IPS DF 19.7 (cell line): ENCODE measurements around the gene RNF38.
"Not testable (repeated sequence)": the region's sequence is repeated elsewhere in the genome, so short reads cannot be mapped to it uniquely, and the experiment has no call there.

ENCODE experiments used
- DNase-seq: peaks from one replicate; pipeline ENCODE4 v3.0.0-alpha.2; 2013; ENCODE audit warnings: low read depth, low spot score

Gene RNF38

DNA sequence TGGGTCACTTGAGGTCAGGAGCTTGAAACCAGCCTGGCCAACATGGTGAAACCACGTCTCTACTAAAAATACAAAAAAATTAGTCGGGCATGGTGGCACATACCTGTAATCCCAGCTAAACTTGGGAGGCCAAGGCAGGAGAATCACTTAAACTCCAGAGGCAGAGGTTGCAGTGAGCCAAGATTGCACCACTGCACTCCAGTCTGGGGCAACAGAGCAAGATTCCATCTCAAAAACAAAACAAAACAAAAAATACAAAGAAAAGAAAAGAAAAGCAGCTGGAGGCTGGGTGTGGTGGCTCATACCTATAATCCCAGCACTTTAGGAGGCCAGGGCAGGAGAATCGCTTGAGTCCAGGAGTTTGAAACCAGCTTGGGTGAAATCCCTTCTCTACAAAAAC is 105.1 kb downstream of the RNF38 start:
- DNase-seq = not testable (repeated sequence)

- DNase-seq = no peak
These were observed 106.2 kb downstream of the RNF38 start for GRCh38 chr9:36293918-36294317.

GRCh38 chr9:36293171-36293570 is 106.9 kb downstream of the RNF38 start:
- no peak for DNase-seq

DNA sequence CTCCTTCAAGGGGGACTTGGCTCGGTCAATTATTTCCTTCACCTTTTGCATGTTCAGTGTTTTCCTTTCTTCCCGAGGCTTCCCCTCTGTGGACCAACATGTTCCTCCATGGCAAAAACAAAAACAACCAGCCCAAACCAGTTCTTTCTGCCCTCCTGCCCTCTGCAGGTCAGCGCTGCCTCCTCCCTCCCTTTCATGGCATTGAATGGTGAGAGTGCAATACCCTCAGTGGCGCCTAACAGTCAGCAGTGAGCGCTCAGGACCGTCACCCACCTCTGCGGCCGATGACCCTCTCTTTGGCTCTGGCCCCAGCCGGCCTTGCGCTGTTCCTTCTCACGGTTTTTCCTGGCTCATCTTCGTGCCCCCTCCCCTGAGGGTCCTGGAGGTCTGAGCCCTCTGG is 107.4 kb downstream of the RNF38 start:
- DNase-seq = no peak

DNA sequence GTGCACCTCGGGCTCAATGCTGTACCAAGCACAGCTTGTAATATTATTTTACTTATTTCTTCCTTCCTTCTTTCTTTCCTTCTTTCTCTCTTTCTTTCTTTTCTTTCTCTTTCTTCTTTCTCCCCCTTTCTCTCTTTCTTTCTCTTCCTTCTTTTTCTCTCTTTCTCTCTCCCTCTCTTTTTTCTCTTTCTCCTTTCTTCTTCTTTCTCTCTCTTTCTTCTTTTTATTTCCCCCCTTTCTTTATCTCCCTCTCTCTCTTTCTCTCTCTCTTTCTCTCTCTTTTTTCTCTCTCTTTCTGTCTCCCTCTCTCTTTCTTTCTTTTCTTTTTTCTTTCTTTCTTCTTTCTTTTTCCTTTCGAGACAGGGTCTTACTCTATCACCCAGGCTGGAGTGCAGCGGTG is 109.1 kb downstream of the RNF38 start:
- DNase-seq = no peak

GRCh38 chr9:36289836-36290435 is 110.1 kb downstream of the RNF38 start:
- DNase-seq = no peak

DNA sequence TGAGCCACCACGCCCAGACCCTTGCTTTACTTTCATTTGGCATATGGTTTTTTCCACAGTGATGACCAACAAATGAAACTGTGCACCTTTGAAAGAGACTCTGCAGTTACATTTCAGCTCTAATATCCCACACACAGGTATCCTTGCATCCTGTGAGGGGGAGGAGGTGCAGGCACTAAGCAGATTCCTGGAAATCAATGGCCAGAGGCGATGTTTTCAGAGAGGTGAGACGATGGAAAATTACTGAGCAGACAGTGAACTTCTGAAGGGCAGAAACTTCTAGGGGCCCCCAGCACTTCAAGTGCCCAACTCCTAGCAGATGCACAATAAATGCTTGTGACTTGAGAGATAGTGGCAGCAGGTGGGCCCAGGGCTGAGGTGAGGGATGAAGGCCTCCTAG is 112.0 kb downstream of the RNF38 start:
- DNase-seq = no peak
